Tongue (tissue), 1 donor: Measurements from ENCODE around the gene MAOA. TPM values are rescaled to one million over a fixed set of nuclear protein-coding genes. Genes with fewer than 3 reads are reported as not detected.

Source experiments
- total RNA-seq: library from RNA; depleted of rRNA; stranded (reverse); fragments of >200 nt; gene quantifications from one replicate; pipeline ENCODE4 v1.2.3, GENCODE V29; 2014

The MAOA gene
- total RNA-seq, 1 donor from 2014 or later, result 10.8 TPM

Other genes starting within 250 kb of the MAOA start
- 3.2 TPM for gene MAOB, start 226.2 kb downstream of the MAOA start, total RNA-seq